ENCODE measurements around the gene SPATA32. TPM values are rescaled to one million over a fixed set of nuclear protein-coding genes. Genes with fewer than 3 reads are reported as not detected.
A peak's percentile ranks its signal among the peaks of the same experiment; 100 is the strongest.

The SPATA32 gene
- total RNA-seq, 1 donor from 2014 or later, result not detected

GRCh38 chr17:45296003-45296832 is 34.3 kb upstream of the SPATA32 start:
- intact Hi-C loops (cut with DNase I), result no loop called here
- DNase-seq (ENCODE audit: low spot score), result no peak

GRCh38 chr17:45294506-45294905 is 32.6 kb upstream of the SPATA32 start:
- intact Hi-C loops (cut with DNase I), result loop anchor here (2.0 kb wide), 1 partner anchor 22 kb away; the partner anchor contains the start of gene MAP3K14
- DNase-seq (ENCODE audit: low spot score), result no peak

- intact Hi-C loops (cut with DNase I), result loop anchor here (2.0 kb wide), 1 partner anchor 23 kb away; the partner anchor contains the start of gene MAP3K14
- DNase-seq (ENCODE audit: low spot score), result peak; percentile 89
Measured at GRCh38 chr17:45293413-45294211, 31.7 kb upstream of the SPATA32 start.

GRCh38 chr17:45292696-45293412 is 31.0 kb upstream of the SPATA32 start:
- intact Hi-C loops (cut with DNase I), result no loop called here
- DNase-seq (ENCODE audit: low spot score), result no peak

GRCh38 chr17:45291171-45291805 is 29.4 kb upstream of the SPATA32 start:
- intact Hi-C loops (cut with DNase I), result no loop called here
- no peak for DNase-seq (ENCODE audit: low spot score)

- no peak for DNase-seq (ENCODE audit: low spot score)
- intact Hi-C loops (cut with DNase I), result no loop called here
Measured at GRCh38 chr17:45290269-45290765, 28.4 kb upstream of the SPATA32 start.

- no peak for DNase-seq (ENCODE audit: low spot score)
Measured at GRCh38 chr17:45289301-45290268, 27.7 kb upstream of the SPATA32 start.

GRCh38 chr17:45288825-45289224 is 26.9 kb upstream of the SPATA32 start:
- intact Hi-C loops (cut with DNase I), result no loop called here
- no peak for DNase-seq (ENCODE audit: low spot score)

More at GRCh38 chr17:45289301-45290268, 27.7 kb upstream of the SPATA32 start:
- intact Hi-C loops (cut with DNase I), result no loop called here

- intact Hi-C loops (cut with DNase I), result no loop called here
- DNase-seq (ENCODE audit: low spot score), result no peak
Measured at GRCh38 chr17:45287526-45288500, 25.9 kb upstream of the SPATA32 start.

GRCh38 chr17:45286286-45286685 is 24.4 kb upstream of the SPATA32 start:
- DNase-seq (ENCODE audit: low spot score), result no peak

GRCh38 chr17:45284176-45285140 is 22.6 kb upstream of the SPATA32 start:
- no peak for DNase-seq (ENCODE audit: low spot score)
- intact Hi-C loops (cut with DNase I), result no loop called here

More at GRCh38 chr17:45286286-45286685, 24.4 kb upstream of the SPATA32 start:
- intact Hi-C loops (cut with DNase I), result no loop called here

- DNase-seq (ENCODE audit: low spot score), result no peak
- intact Hi-C loops (cut with DNase I), result no loop called here
Measured at GRCh38 chr17:45283711-45284110, 21.8 kb upstream of the SPATA32 start.

- DNase-seq (ENCODE audit: low spot score), result no peak
- intact Hi-C loops (cut with DNase I), result no loop called here
Measured at GRCh38 chr17:45282683-45283644, 21.1 kb upstream of the SPATA32 start.

- DNase-seq (ENCODE audit: low spot score), result no peak
- intact Hi-C loops (cut with DNase I), result loop anchor here (1.0 to 5.0 kb wide), 2 partner anchors 31 to 58 kb away; partner anchors contain the start of gene FMNL1
Measured at GRCh38 chr17:45279898-45280297, 18.0 kb upstream of the SPATA32 start.
